Trophoblast cell (in vitro differentiated cells and primary cell): Measurements from ENCODE around the gene NRG2.

Experiments
- DNase-seq, 2 donors: peaks; one replicate each; pipeline ENCODE4 v3.0.0-alpha.2; 2016
- H2AFZ ChIP-seq: 2 replicates; pipeline ENCODE4 v1.6.1; 2013; ENCODE audit warnings: low read length, moderate library complexity, mild to moderate bottlenecking; ENCODE audit not compliant: insufficient read depth, poor library complexity
- H2AK5ac ChIP-seq: 2 replicates; pipeline ENCODE4 v1.6.1; 2013; ENCODE audit warnings: mild to moderate bottlenecking, low read length
- H2BK120ac ChIP-seq: 2 replicates; pipeline ENCODE4 v1.6.1; 2013; ENCODE audit warnings: low read length, mild to moderate bottlenecking, moderate library complexity; ENCODE audit not compliant: insufficient read depth, poor library complexity
- H2BK12ac ChIP-seq: 2 replicates; pipeline ENCODE4 v1.6.1; 2013; ENCODE audit warnings: mild to moderate bottlenecking, low read length, moderate library complexity
- H2BK5ac ChIP-seq: 2 replicates; pipeline ENCODE4 v1.6.1; 2013; ENCODE audit warnings: low read length, low read depth, moderate library complexity, mild to moderate bottlenecking; ENCODE audit not compliant: poor library complexity
- H3K14ac ChIP-seq: 2 replicates; pipeline ENCODE4 v1.6.1; 2013; ENCODE audit warnings: mild to moderate bottlenecking, low read length
- H3K18ac ChIP-seq: 2 replicates; pipeline ENCODE4 v1.6.1; 2013; ENCODE audit warnings: mild to moderate bottlenecking, low read length
- H3K23ac ChIP-seq: 2 replicates; pipeline ENCODE4 v1.6.1; 2013; ENCODE audit warnings: low read length
- H3K27ac ChIP-seq: 2 replicates; pipeline ENCODE4 v1.5.1; 2013; ENCODE audit warnings: low read depth, mild to moderate bottlenecking, inconsistent platforms, low read length, moderate library complexity
- H3K27me3 ChIP-seq: 2 replicates; pipeline ENCODE4 v1.6.1; 2013; ENCODE audit warnings: inconsistent platforms, mild to moderate bottlenecking, low read length, moderate library complexity; ENCODE audit not compliant: insufficient read depth
- H3K36me3 ChIP-seq, 2 experiments: 1 replicate in 1 of 2; 2 replicates in 1 of 2; pipeline ENCODE4 v1.6.1; 2013; ENCODE audit warnings: low read length in 2 of 2, mild to moderate bottlenecking in 2 of 2, moderate library complexity in 1 of 2; ENCODE audit not compliant: insufficient read depth in 2 of 2, control insufficient read depth in 1 of 2
- H3K4ac ChIP-seq: 2 replicates; pipeline ENCODE4 v1.6.1; 2013; ENCODE audit warnings: low read depth, mild to moderate bottlenecking, low read length, moderate library complexity
- H3K4me1 ChIP-seq, 2 experiments: 1 replicate in 1 of 2; 2 replicates in 1 of 2; pipeline ENCODE4 v1.6.1; 2013; ENCODE audit warnings: low read length in 2 of 2, mild to moderate bottlenecking in 2 of 2, moderate library complexity in 1 of 2; ENCODE audit not compliant: insufficient read depth in 2 of 2, control insufficient read depth in 1 of 2
- H3K4me2 ChIP-seq: 2 replicates; pipeline ENCODE4 v1.6.1; 2013; ENCODE audit warnings: inconsistent platforms, mild to moderate bottlenecking, low read length, moderate library complexity
- H3K4me3 ChIP-seq: 2 replicates; pipeline ENCODE4 v1.5.1; 2013; ENCODE audit warnings: mild to moderate bottlenecking, low read depth, low read length, inconsistent platforms
- H3K79me1 ChIP-seq: one replicate; pipeline ENCODE4 v1.6.1; 2013; ENCODE audit warnings: low read length
- H3K79me2 ChIP-seq: 2 replicates; pipeline ENCODE4 v1.6.1; 2013; ENCODE audit warnings: low read length, mild to moderate bottlenecking; ENCODE audit not compliant: control insufficient read depth, insufficient read depth, poor library complexity
- H3K9ac ChIP-seq: 2 replicates; pipeline ENCODE4 v1.6.1; 2013; ENCODE audit warnings: mild to moderate bottlenecking, low read length
- H3K9me3 ChIP-seq: 2 replicates; pipeline ENCODE4 v1.6.1; 2013; ENCODE audit warnings: low read depth, mild to moderate bottlenecking, control low read depth, inconsistent platforms, low read length; ENCODE audit not compliant: insufficient read depth
- H4K12ac ChIP-seq: 2 replicates; pipeline ENCODE4 v1.6.1; 2013; ENCODE audit warnings: low read depth, mild to moderate bottlenecking, low read length, moderate library complexity
- H4K8ac ChIP-seq: 2 replicates; pipeline ENCODE4 v1.6.1; 2013; ENCODE audit warnings: low read depth, mild to moderate bottlenecking, low read length, moderate library complexity
- H4K91ac ChIP-seq: one replicate; pipeline ENCODE4 v1.6.1; 2013; ENCODE audit warnings: low read depth, mild to moderate bottlenecking, low read length, moderate library complexity
- WGBS: extraction: QIAGEN DNeasy Blood & Tissue Kit; methylation state at CpG from one replicate; pipeline ENCODE4 v1.1.7; 2013; ENCODE audit warnings: missing lambda C conversion rate; ENCODE audit not compliant: insufficient read length, insufficient coverage; ENCODE audit errors: extremely low coverage; 5-methylcytosine and 5-hydroxymethylcytosine counted together

The NRG2 gene

GRCh38 chr5:139816566-139816965 is 226.5 kb downstream of the NRG2 start:
- H3K4me1 ChIP-seq: peaks cover 0 to 4% of the 10 kb centered on the region in 2 experiments
- no peak overlapping the region for H3K18ac ChIP-seq
- DNase-seq: no peak
- H3K79me2 ChIP-seq: no peaks in the 10 kb centered on the region
- no peak overlapping the region for H3K27ac ChIP-seq
- no peak overlapping the region for H4K12ac ChIP-seq
- H4K91ac ChIP-seq: no peak overlapping the region
- H3K9ac ChIP-seq: no peak overlapping the region
- no peak overlapping the region for H2BK12ac ChIP-seq
- no peak overlapping the region for H4K8ac ChIP-seq
- no peaks in the 10 kb centered on the region for H3K36me3 ChIP-seq
- no peak overlapping the region for H3K4me2 ChIP-seq
- no peak overlapping the region for H3K23ac ChIP-seq
- no peak overlapping the region for H2BK120ac ChIP-seq
- peaks cover 9% of the 10 kb centered on the region for H3K9me3 ChIP-seq
- H3K79me1 ChIP-seq: no peaks in the 10 kb centered on the region
- no peak overlapping the region for H3K4me3 ChIP-seq
- no peak overlapping the region for H2BK5ac ChIP-seq
- no peak overlapping the region for H2AFZ ChIP-seq
- no peaks in the 10 kb centered on the region for H3K27me3 ChIP-seq
- no peak overlapping the region for H3K14ac ChIP-seq
- no CpG with 5 or more reads among the region's 12 CpGs for WGBS
- H3K4ac ChIP-seq: no peak overlapping the region
- no peak overlapping the region for H2AK5ac ChIP-seq

DNA sequence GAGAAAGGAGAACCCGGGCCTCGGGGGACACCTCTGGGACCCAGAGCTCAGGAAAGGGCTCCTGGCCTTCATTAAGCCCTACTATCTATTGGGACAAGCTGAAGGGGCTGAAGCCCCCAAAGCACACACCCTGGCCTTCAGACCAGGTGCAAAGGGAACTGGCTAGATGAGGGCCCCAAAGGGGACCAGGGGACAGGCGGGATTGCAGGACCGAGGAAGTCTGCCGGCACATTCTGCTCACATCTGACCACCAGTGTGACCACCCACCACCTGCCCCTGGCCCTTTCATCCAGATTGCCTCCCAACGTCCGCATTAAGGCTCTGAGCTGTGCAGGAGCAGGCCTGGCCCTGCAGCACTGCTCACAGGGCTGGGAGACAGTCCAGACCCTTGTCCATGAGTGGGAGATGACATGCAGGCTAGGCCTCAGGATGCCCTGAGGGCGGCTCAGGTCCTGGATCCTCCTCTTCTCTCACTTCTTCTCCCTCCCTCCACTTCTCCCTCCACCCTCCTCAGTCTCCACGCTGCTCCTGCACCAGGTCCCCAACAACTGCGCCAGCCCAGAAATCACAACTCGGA is 228.3 kb downstream of the NRG2 start:
- no peak for DNase-seq
- H3K18ac ChIP-seq: no peak overlapping the region
- no peak overlapping the region for H3K23ac ChIP-seq
- no peak overlapping the region for H3K4ac ChIP-seq
- peaks cover 7% of the 10 kb centered on the region for H3K9me3 ChIP-seq
- H2BK120ac ChIP-seq: no peak overlapping the region
- H3K79me1 ChIP-seq: no peaks in the 10 kb centered on the region
- no peak overlapping the region for H4K12ac ChIP-seq
- H3K4me3 ChIP-seq: no peak overlapping the region
- H3K79me2 ChIP-seq: no peaks in the 10 kb centered on the region
- no peak overlapping the region for H3K14ac ChIP-seq
- H3K9ac ChIP-seq: no peak overlapping the region
- H4K8ac ChIP-seq: no peak overlapping the region
- H2BK5ac ChIP-seq: no peak overlapping the region
- no CpG with 5 or more reads among the region's 11 CpGs for WGBS
- no peaks in the 10 kb centered on the region for H3K36me3 ChIP-seq
- H2AFZ ChIP-seq: no peak overlapping the region
- H3K4me1 ChIP-seq: peaks cover 0 to 4% of the 10 kb centered on the region in 2 experiments
- H3K27me3 ChIP-seq: no peaks in the 10 kb centered on the region
- H2AK5ac ChIP-seq: no peak overlapping the region
- H3K4me2 ChIP-seq: no peak overlapping the region
- no peak overlapping the region for H4K91ac ChIP-seq
- no peak overlapping the region for H3K27ac ChIP-seq
- H2BK12ac ChIP-seq: no peak overlapping the region

GRCh38 chr5:139814191-139814601 is 228.9 kb downstream of the NRG2 start:
- Histone ChIP-seq H3K27ac (no peak overlapping the region), H3K9me3 (peaks cover 6% of the 10 kb centered on the region), H3K36me3 (no peaks in the 10 kb centered on the region), H3K79me2 (no peaks in the 10 kb centered on the region), H2BK120ac (no peak overlapping the region), H4K12ac (no peak overlapping the region), H3K4ac (no peak overlapping the region), H3K27me3 (no peaks in the 10 kb centered on the region), H2AK5ac (no peak overlapping the region), H3K4me1 (peaks cover 0 to 4% of the 10 kb centered on the region in 2 experiments), H3K79me1 (no peaks in the 10 kb centered on the region), H3K14ac (no peak overlapping the region), H4K91ac (no peak overlapping the region), H2BK12ac (no peak overlapping the region), H3K9ac (no peak overlapping the region), H3K23ac (no peak overlapping the region), H3K4me3 (no peak overlapping the region), H2BK5ac (no peak overlapping the region), H2AFZ (no peak overlapping the region), H3K4me2 (no peak overlapping the region), H3K18ac (no peak overlapping the region), H4K8ac (no peak overlapping the region)
- no peak for DNase-seq
- WGBS: no CpG with 5 or more reads among the region's 14 CpGs

GRCh38 chr5:139812836-139813805 is 230.0 kb downstream of the NRG2 start:
- Histone ChIP-seq H4K8ac (no peak overlapping the region), H3K4me1 (peaks cover 0 to 4% of the 10 kb centered on the region in 2 experiments), H3K79me1 (no peaks in the 10 kb centered on the region), H2BK12ac (no peak overlapping the region), H4K12ac (no peak overlapping the region), H2AFZ (no peak overlapping the region), H3K9ac (no peak overlapping the region), H3K9me3 (peaks cover 3% of the 10 kb centered on the region), H3K27me3 (no peaks in the 10 kb centered on the region), H3K23ac (no peak overlapping the region), H3K14ac (no peak overlapping the region), H3K36me3 (no peaks in the 10 kb centered on the region), H3K4me2 (no peak overlapping the region), H2BK120ac (no peak overlapping the region), H2AK5ac (no peak overlapping the region), H3K79me2 (no peaks in the 10 kb centered on the region), H2BK5ac (no peak overlapping the region), H4K91ac (no peak overlapping the region), H3K4me3 (no peak overlapping the region), H3K4ac (no peak overlapping the region), H3K27ac (no peak overlapping the region), H3K18ac (no peak overlapping the region)
- no CpG with 5 or more reads among the region's 25 CpGs for WGBS
- no peak for DNase-seq
